Thyroid gland (tissue), 4 donors: Measurements from ENCODE around the gene EML6. TPM values are rescaled to one million over a fixed set of nuclear protein-coding genes. Genes with fewer than 3 reads are reported as not detected.

Experiments used
- DNase-seq, 2 donors: peaks; one replicate each; pipeline ENCODE4 v3.0.0-alpha.2; 2019
- H3K27ac ChIP-seq, 3 donors: fragments of 200-600 bp; sonication (generic); 1 replicate in 2 of 3; 2 replicates in 1 of 3; pipeline ENCODE4 v1.5.1; 2016 to 2019; ENCODE audit warnings: mild to moderate bottlenecking in 1 of 3, moderate library complexity in 1 of 3
- H3K27me3 ChIP-seq: fragments of 200-600 bp; sonication (generic); one replicate; pipeline ENCODE4 v1.5.1; 2019
- H3K36me3 ChIP-seq, 2 donors: fragments of 200-600 bp; sonication (generic); one replicate each; pipeline ENCODE4 v1.5.1; 2016 to 2019
- H3K4me1 ChIP-seq, 2 donors: fragments of 200-600 bp; sonication (generic); one replicate each; pipeline ENCODE4 v1.5.1; 2017 to 2019
- H3K4me3 ChIP-seq, 3 donors: fragments of 200-600 bp; sonication (generic); replicated peaks in 1 of 3; 1 replicate in 2 of 3; 2 replicates in 1 of 3; pipeline ENCODE4 v1.5.1; 2016; ENCODE audit warnings: mild to moderate bottlenecking in 1 of 3
- H3K9me3 ChIP-seq: fragments of 200-600 bp; sonication (generic); one replicate; pipeline ENCODE4 v1.5.1; 2017
- POLR2A ChIP-seq, 2 donors: fragments of 450-650 bp; IDR thresholded peaks; one replicate each; pipeline ENCODE4 v1.6.1; 2017; ENCODE audit warnings: antibody characterized with exemption in 2 of 2, mild to moderate bottlenecking in 2 of 2, moderate library complexity in 1 of 2
- whole genome bisulfite sequencing, 2 donors: methylation state at CpG; one replicate each; pipeline ENCODE4 v1.1.5; 2017; 5-methylcytosine and 5-hydroxymethylcytosine counted together
- intact Hi-C: fragments of 100-400 bp; cut with DNase I; formaldehyde crosslinking; loops from one replicate; pipeline ENCODE4 v1.15.1; 2023
- total RNA-seq, 4 donors: library from RNA; depleted of rRNA; stranded (reverse); fragments of >200 nt; gene quantifications; one replicate each; pipeline ENCODE4 v1.2.3, GENCODE V29; 2016
- TF ChIP-seq, protein P1 (sequence below), 6 experiments: fragments of 200-600 bp in 3 of 6; fragments of 450-650 bp in 3 of 6; sonication (generic) in 3 of 6; IDR thresholded peaks; one replicate each; pipeline ENCODE4 v1.5.1; 2016 to 2019; ENCODE audit warnings: antibody characterized with exemption in 6 of 6, mild to moderate bottlenecking in 2 of 6, inconsistent platforms in 1 of 6, moderate library complexity in 1 of 6

EML6 gene
- total RNA-seq, 4 donors from 2014 or later = 5.6 to 24.8 (median 20.3) TPM

- Histone ChIP-seq H3K27ac (no peak overlapping the region), H3K4me1 (no peaks in the 10 kb centered on the region), H3K4me3 (no peak overlapping the region), H3K36me3 (no peaks in the 10 kb centered on the region), H3K9me3 (no peaks in the 10 kb centered on the region), H3K27me3 (no peaks in the 10 kb centered on the region)
- TF ChIP-seq, protein P1, sequence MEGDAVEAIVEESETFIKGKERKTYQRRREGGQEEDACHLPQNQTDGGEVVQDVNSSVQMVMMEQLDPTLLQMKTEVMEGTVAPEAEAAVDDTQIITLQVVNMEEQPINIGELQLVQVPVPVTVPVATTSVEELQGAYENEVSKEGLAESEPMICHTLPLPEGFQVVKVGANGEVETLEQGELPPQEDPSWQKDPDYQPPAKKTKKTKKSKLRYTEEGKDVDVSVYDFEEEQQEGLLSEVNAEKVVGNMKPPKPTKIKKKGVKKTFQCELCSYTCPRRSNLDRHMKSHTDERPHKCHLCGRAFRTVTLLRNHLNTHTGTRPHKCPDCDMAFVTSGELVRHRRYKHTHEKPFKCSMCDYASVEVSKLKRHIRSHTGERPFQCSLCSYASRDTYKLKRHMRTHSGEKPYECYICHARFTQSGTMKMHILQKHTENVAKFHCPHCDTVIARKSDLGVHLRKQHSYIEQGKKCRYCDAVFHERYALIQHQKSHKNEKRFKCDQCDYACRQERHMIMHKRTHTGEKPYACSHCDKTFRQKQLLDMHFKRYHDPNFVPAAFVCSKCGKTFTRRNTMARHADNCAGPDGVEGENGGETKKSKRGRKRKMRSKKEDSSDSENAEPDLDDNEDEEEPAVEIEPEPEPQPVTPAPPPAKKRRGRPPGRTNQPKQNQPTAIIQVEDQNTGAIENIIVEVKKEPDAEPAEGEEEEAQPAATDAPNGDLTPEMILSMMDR (IDR thresholded peaks at IDR 0.05) = no peak
- no peak for TF ChIP-seq POLR2A (IDR thresholded peaks at IDR 0.05)
- peak; percentile 10 to 13 for DNase-seq
- 74 to 75% methylated on average over 3 of the region's 3 CpGs for WGBS, 2 donors
- intact Hi-C loops = no loop called here
These were observed 183.3 kb downstream of the EML6 start for GRCh38 chr2:54906716-54907115.

- WGBS, 2 donors = 95 to 97% methylated on average over 1 of the region's 1 CpG
- intact Hi-C loops = no loop called here
- Histone ChIP-seq H3K4me1 (no peaks in the 10 kb centered on the region), H3K36me3 (no peaks in the 10 kb centered on the region), H3K4me3 (no peak overlapping the region), H3K27me3 (no peaks in the 10 kb centered on the region), H3K27ac (no peak overlapping the region), H3K9me3 (no peaks in the 10 kb centered on the region)
- TF ChIP-seq, protein P1 (IDR thresholded peaks at IDR 0.05) = no peak
- no peak for DNase-seq
These were observed 184.2 kb downstream of the EML6 start for GRCh38 chr2:54907663-54908062.

DNA sequence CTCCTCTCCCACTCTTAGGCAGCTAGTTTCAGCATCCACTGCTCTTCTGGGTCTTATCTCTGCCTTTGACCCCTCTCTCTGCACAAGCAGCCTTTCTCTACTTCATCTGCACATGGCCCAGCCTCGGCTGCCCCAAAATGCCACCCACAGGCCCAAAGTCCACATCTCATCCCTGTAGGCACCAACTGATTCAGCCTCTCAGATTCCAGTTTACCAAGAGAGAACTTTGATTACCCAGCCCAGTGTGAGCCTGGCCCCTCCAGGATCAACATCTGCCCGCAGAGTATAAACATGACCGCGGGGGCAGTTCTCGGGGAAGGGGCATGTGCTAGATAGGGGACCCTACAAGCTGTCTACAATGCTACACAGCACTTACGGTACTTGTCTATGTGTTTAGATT is 185.1 kb downstream of the EML6 start:
- Histone ChIP-seq H3K9me3 (no peaks in the 10 kb centered on the region), H3K27me3 (no peaks in the 10 kb centered on the region), H3K36me3 (no peaks in the 10 kb centered on the region), H3K27ac (no peak overlapping the region), H3K4me1 (no peaks in the 10 kb centered on the region), H3K4me3 (no peak overlapping the region)
- TF ChIP-seq POLR2A (IDR thresholded peaks at IDR 0.05) = no peak
- TF ChIP-seq, protein P1 (IDR thresholded peaks at IDR 0.05) = no peak
- WGBS, 2 donors = 88 to 94% methylated on average over 6 of the region's 6 CpGs
- DNase-seq = no peak
- intact Hi-C loops = no loop called here

- H3K9me3 ChIP-seq = no peaks in the 10 kb centered on the region
- no peak for DNase-seq
- H3K27ac ChIP-seq = no peak overlapping the region
- no peak overlapping the region for H3K4me3 ChIP-seq
- 87% methylated on average over 3 of the region's 3 CpGs for WGBS, 2 donors
- intact Hi-C loops = no loop called here
- H3K4me1 ChIP-seq = no peaks in the 10 kb centered on the region
- TF ChIP-seq, protein P1 (IDR thresholded peaks at IDR 0.05) = no peak
- TF ChIP-seq POLR2A (IDR thresholded peaks at IDR 0.05) = no peak
- no peaks in the 10 kb centered on the region for H3K36me3 ChIP-seq
- H3K27me3 ChIP-seq = no peaks in the 10 kb centered on the region
These were observed 185.5 kb downstream of the EML6 start for GRCh38 chr2:54909001-54909400.

DNA sequence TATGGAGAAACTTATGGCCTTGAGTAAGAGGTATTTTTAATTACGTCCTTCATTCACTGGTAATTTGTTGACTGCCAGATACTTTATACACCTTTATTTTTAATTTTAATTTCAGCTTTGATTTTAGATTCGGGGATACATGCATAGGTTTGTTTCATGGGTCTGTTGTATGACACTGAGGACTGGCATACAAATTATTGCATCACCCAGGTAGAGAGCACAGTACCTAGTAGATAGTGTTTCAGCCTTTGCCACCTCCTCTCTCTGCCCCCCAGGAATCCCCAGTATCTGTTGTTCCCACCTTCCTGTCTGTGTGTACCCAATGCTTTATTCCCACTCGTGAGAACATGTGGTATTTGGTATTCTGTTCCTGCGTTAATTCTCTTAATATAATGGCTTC is 188.8 kb downstream of the EML6 start:
- Histone ChIP-seq H3K4me3 (no peak overlapping the region), H3K27ac (no peak overlapping the region), H3K4me1 (no peaks in the 10 kb centered on the region), H3K36me3 (no peaks in the 10 kb centered on the region), H3K27me3 (no peaks in the 10 kb centered on the region), H3K9me3 (no peaks in the 10 kb centered on the region)
- TF ChIP-seq, protein P1 (IDR thresholded peaks at IDR 0.05) = no peak
- no peak for TF ChIP-seq POLR2A (IDR thresholded peaks at IDR 0.05)
- intact Hi-C loops = no loop called here
- no peak for DNase-seq
- 90 to 94% methylated on average over 4 of the region's 4 CpGs for WGBS, 2 donors
